ENCODE measurements around the gene POP7. TPM values are rescaled to one million over a fixed set of nuclear protein-coding genes. Genes with fewer than 3 reads are reported as not detected.

Gene POP7
- total and polyA plus RNA-seq, 11 donors: 24.1 to 62.4 (median 29.7) TPM

GRCh38 chr7:100691676-100692577 is 14.0 kb upstream of the POP7 start:
- Histone ChIP-seq H3K9me3 (no peaks in the 10 kb centered on the region), H3K27me3 (no peaks in the 10 kb centered on the region), H3K27ac (peak overlapping the region in 9 of 12 donors; percentile 12 to 90 (median 35)), H3K36me3 (peaks cover 0 to 25% (median 19%) of the 10 kb centered on the region in 9 donors), H3K4me1 (peaks cover 5 to 64% (median 46%) of the 10 kb centered on the region in 12 donors), H3K4me3 (peak overlapping the region in 9 of 12 donors; percentile 74 to 100 (median 91))
- intact Hi-C loops (cut with DNase I): loop anchor here (2.0 to 10.0 kb wide), 14 partner anchors 15 to 227 kb away; partner anchors contain the start of genes MOSPD3 (in 3 of the 10), SPACDR (in 2 of the 10), TSC22D4 (in 2 of the 10) and FBXO24 (in 1 of the 10)
- 21 to 27% (median 24%) methylated on average over 26 to 28 of the region's 28 CpGs for WGBS, 4 donors
- ATAC-seq: peak; percentile 70 to 86 (median 82)
- no peak for TF ChIP-seq POLR2A (IDR thresholded peaks at IDR 0.05)
- peak; percentile 83 to 93 (median 88) for TF ChIP-seq CTCF (IDR thresholded peaks at IDR 0.05)
- DNase-seq: peak; percentile 76 to 91 (median 83)

- intact Hi-C loops (cut with DNase I): loop anchor here (2.0 to 10.0 kb wide), 11 partner anchors 14 to 228 kb away; partner anchors contain the start of genes MOSPD3 (in 3 of the 10), SPACDR (in 2 of the 10), TSC22D4 (in 2 of the 10) and FBXO24 (in 1 of the 10)
- Histone ChIP-seq H3K9me3 (no peaks in the 10 kb centered on the region), H3K27ac (peak overlapping the region in 6 of 12 donors; percentile 12 to 90 (median 80)), H3K4me1 (peaks cover 5 to 64% (median 46%) of the 10 kb centered on the region in 12 donors), H3K36me3 (peaks cover 0 to 19% (median 13%) of the 10 kb centered on the region in 9 donors), H3K27me3 (no peaks in the 10 kb centered on the region), H3K4me3 (peak overlapping the region in 10 of 12 donors; percentile 74 to 100 (median 91))
- WGBS, 4 donors: 43 to 52% (median 50%) methylated on average over 6 of the region's 6 CpGs
- ATAC-seq: no peak
- no peak for TF ChIP-seq POLR2A (IDR thresholded peaks at IDR 0.05)
- no peak for DNase-seq
Observed at GRCh38 chr7:100692578-100692961, 13.4 kb upstream of the POP7 start.

- Histone ChIP-seq H3K4me3 (peak overlapping the region; percentile 74 to 100 (median 91)), H3K27ac (peak overlapping the region; percentile 3 to 90 (median 78)), H3K27me3 (no peaks in the 10 kb centered on the region), H3K9me3 (no peaks in the 10 kb centered on the region), H3K4me1 (peaks cover 5 to 56% (median 46%) of the 10 kb centered on the region in 12 donors), H3K36me3 (peaks cover 0 to 9% (median 3%) of the 10 kb centered on the region in 9 donors)
- 0 to 1% (median 1%) methylated on average over 22 to 81 of the region's 81 CpGs for WGBS, 4 donors
- DNase-seq (peak in 1 of 5 donors; percentile 60), ATAC-seq (peak in 3 of 4 donors; percentile 4 to 14 (median 4))
- intact Hi-C loops (cut with DNase I): loop anchor here (2.0 to 10.0 kb wide), 11 partner anchors 13 to 229 kb away; partner anchors contain the start of genes MOSPD3 (in 3 of the 10), SPACDR (in 2 of the 10), TSC22D4 (in 2 of the 10) and FBXO24 (in 1 of the 10)
- no peak for TF ChIP-seq CTCF (IDR thresholded peaks at IDR 0.05)
- no peak for TF ChIP-seq POLR2A (IDR thresholded peaks at IDR 0.05)
Observed at GRCh38 chr7:100693312-100694097, 12.4 kb upstream of the POP7 start.
